ENCODE data around the gene SMCHD1.

DNA sequence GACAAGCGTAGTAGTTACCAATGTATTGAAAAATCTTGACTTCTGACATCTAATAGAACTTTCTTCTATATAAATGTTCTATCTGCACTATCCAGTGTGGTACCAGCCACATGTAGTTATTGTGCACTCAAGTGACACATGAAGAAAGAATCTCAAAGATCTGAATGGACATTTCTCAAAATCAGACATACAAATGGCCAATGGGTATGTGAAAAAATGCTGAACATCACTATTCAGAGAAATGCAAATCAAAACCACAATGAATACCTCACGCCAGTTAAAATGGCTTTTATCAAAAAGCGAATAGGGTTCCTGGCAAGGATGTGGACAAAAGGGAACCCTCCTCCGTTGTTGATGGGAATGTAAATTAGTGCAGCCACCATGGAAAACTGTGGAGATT is 37.5 kb upstream of the SMCHD1 start:
- no peak for TF ChIP-seq STAT1 (conservative IDR thresholded peaks at IDR 0.05)
- TF ChIP-seq POLR2AphosphoS5 (IDR thresholded peaks at IDR 0.05; ENCODE audit: low read length), result no peak
- no peak for TF ChIP-seq POLR2A (IDR thresholded peaks at IDR 0.05; ENCODE audit: low read depth, low read length)
- no peak for TF ChIP-seq HDGF (IDR thresholded peaks at IDR 0.05)
